Thyroid gland (tissue), 4 donors: ENCODE results near the gene BTBD9.

ENCODE experiments used
- CTCF ChIP-seq, 6 experiments: fragments of 200-600 bp in 3 of 6; fragments of 450-650 bp in 3 of 6; sonication (generic) in 3 of 6; IDR thresholded peaks; one replicate each; pipeline ENCODE4 v1.5.1; 2016 to 2019; ENCODE audit warnings: antibody characterized with exemption in 6 of 6, mild to moderate bottlenecking in 2 of 6, inconsistent platforms in 1 of 6, moderate library complexity in 1 of 6
- POLR2A ChIP-seq, 2 donors: fragments of 450-650 bp; IDR thresholded peaks; one replicate each; pipeline ENCODE4 v1.6.1; 2017; ENCODE audit warnings: antibody characterized with exemption in 2 of 2, mild to moderate bottlenecking in 2 of 2, moderate library complexity in 1 of 2

GRCh38 chr6:38533064-38533463, 106.7 kb downstream of the BTBD9 start:
- TF ChIP-seq CTCF (IDR thresholded peaks at IDR 0.05) (no peak), POLR2A (IDR thresholded peaks at IDR 0.05) (no peak)
